ENCODE measurements around the gene MAJIN. TPM values are rescaled to one million over a fixed set of nuclear protein-coding genes. Genes with fewer than 3 reads are reported as not detected.

Gene MAJIN
- total RNA-seq, 1 donor from 2014 or later = not detected

GRCh38 chr11:64963072-64963631, 8.8 kb downstream of the MAJIN start:
- Histone ChIP-seq H3K27me3 (ENCODE audit: control insufficient read depth in 3 of 3, insufficient read depth in 3 of 3, low read length in 3 of 3) (no peaks in the 10 kb centered on the region), H3K36me3 (ENCODE audit: control insufficient read depth in 3 of 3, insufficient read depth in 3 of 3, low read length in 3 of 3) (no peaks in the 10 kb centered on the region), H3K4me3 (ENCODE audit: low read length in 3 of 3) (no peak overlapping the region), H3K27ac (ENCODE audit: low read depth, low read length) (no peak overlapping the region), H3K9me3 (ENCODE audit: control insufficient read depth in 3 of 3, low read length in 3 of 3) (no peaks in the 10 kb centered on the region), H3K9ac (ENCODE audit: low read depth in 1 of 3, low read length in 3 of 3) (no peak overlapping the region), H3K4me1 (ENCODE audit: control insufficient read depth in 3 of 3, insufficient read depth in 3 of 3, low read length in 3 of 3) (no peaks in the 10 kb centered on the region)

GRCh38 chr11:64960719-64961118, 11.2 kb downstream of the MAJIN start:
- no peaks in the 10 kb centered on the region for H3K27me3 ChIP-seq (ENCODE audit: control insufficient read depth in 3 of 3, insufficient read depth in 3 of 3, low read length in 3 of 3)
- no peak overlapping the region for H3K4me3 ChIP-seq (ENCODE audit: low read length in 3 of 3)
- H3K36me3 ChIP-seq (ENCODE audit: control insufficient read depth in 3 of 3, insufficient read depth in 3 of 3, low read length in 3 of 3) = no peaks in the 10 kb centered on the region
- no peak overlapping the region for H3K27ac ChIP-seq (ENCODE audit: low read depth, low read length)
- H3K4me1 ChIP-seq (ENCODE audit: control insufficient read depth in 3 of 3, insufficient read depth in 3 of 3, low read length in 3 of 3) = no peaks in the 10 kb centered on the region
- H3K9ac ChIP-seq (ENCODE audit: low read depth in 1 of 3, low read length in 3 of 3) = no peak overlapping the region
- H3K9me3 ChIP-seq (ENCODE audit: control insufficient read depth in 3 of 3, low read length in 3 of 3) = no peaks in the 10 kb centered on the region

- H3K9me3 ChIP-seq (ENCODE audit: control insufficient read depth in 3 of 3, low read length in 3 of 3) = no peaks in the 10 kb centered on the region
- no peak overlapping the region for H3K27ac ChIP-seq (ENCODE audit: low read depth, low read length)
- no peak overlapping the region for H3K4me3 ChIP-seq (ENCODE audit: low read length in 3 of 3)
- H3K4me1 ChIP-seq (ENCODE audit: control insufficient read depth in 3 of 3, insufficient read depth in 3 of 3, low read length in 3 of 3) = no peaks in the 10 kb centered on the region
- H3K36me3 ChIP-seq (ENCODE audit: control insufficient read depth in 3 of 3, insufficient read depth in 3 of 3, low read length in 3 of 3) = no peaks in the 10 kb centered on the region
- no peak overlapping the region for H3K9ac ChIP-seq (ENCODE audit: low read depth in 1 of 3, low read length in 3 of 3)
- no peaks in the 10 kb centered on the region for H3K27me3 ChIP-seq (ENCODE audit: control insufficient read depth in 3 of 3, insufficient read depth in 3 of 3, low read length in 3 of 3)
These were observed 12.4 kb downstream of the MAJIN start for GRCh38 chr11:64959498-64959897.

- Histone ChIP-seq H3K9ac (ENCODE audit: low read depth in 1 of 3, low read length in 3 of 3) (no peak overlapping the region), H3K36me3 (ENCODE audit: control insufficient read depth in 3 of 3, insufficient read depth in 3 of 3, low read length in 3 of 3) (no peaks in the 10 kb centered on the region), H3K9me3 (ENCODE audit: control insufficient read depth in 3 of 3, low read length in 3 of 3) (no peaks in the 10 kb centered on the region), H3K27me3 (ENCODE audit: control insufficient read depth in 3 of 3, insufficient read depth in 3 of 3, low read length in 3 of 3) (peaks cover 0 to 4% (median 0%) of the 10 kb centered on the region in 3 donors), H3K4me3 (ENCODE audit: low read length in 3 of 3) (no peak overlapping the region), H3K4me1 (ENCODE audit: control insufficient read depth in 3 of 3, insufficient read depth in 3 of 3, low read length in 3 of 3) (no peaks in the 10 kb centered on the region), H3K27ac (ENCODE audit: low read depth, low read length) (no peak overlapping the region)
These were observed 17.7 kb downstream of the MAJIN start for GRCh38 chr11:64954201-64954600.

GRCh38 chr11:64951529-64951928, 20.4 kb downstream of the MAJIN start:
- no peak overlapping the region for H3K9ac ChIP-seq (ENCODE audit: low read depth in 1 of 3, low read length in 3 of 3)

GRCh38 chr11:64947208-64947814, 24.6 kb downstream of the MAJIN start:
- Histone ChIP-seq H3K9ac (ENCODE audit: low read depth in 1 of 3, low read length in 3 of 3) (no peak overlapping the region), H3K36me3 (ENCODE audit: control insufficient read depth in 3 of 3, insufficient read depth in 3 of 3, low read length in 3 of 3) (no peaks in the 10 kb centered on the region), H3K27me3 (ENCODE audit: control insufficient read depth in 3 of 3, insufficient read depth in 3 of 3, low read length in 3 of 3) (no peaks in the 10 kb centered on the region), H3K27ac (ENCODE audit: low read depth, low read length) (no peak overlapping the region), H3K9me3 (ENCODE audit: control insufficient read depth in 3 of 3, low read length in 3 of 3) (no peaks in the 10 kb centered on the region), H3K4me1 (ENCODE audit: control insufficient read depth in 3 of 3, insufficient read depth in 3 of 3, low read length in 3 of 3) (no peaks in the 10 kb centered on the region), H3K4me3 (ENCODE audit: low read length in 3 of 3) (no peak overlapping the region)

More at GRCh38 chr11:64951529-64951928, 20.4 kb downstream of the MAJIN start:
- H3K4me3 ChIP-seq (ENCODE audit: low read length in 3 of 3) = no peak overlapping the region
- peaks cover 0 to 4% (median 0%) of the 10 kb centered on the region in 3 donors for H3K27me3 ChIP-seq (ENCODE audit: control insufficient read depth in 3 of 3, insufficient read depth in 3 of 3, low read length in 3 of 3)
- no peaks in the 10 kb centered on the region for H3K36me3 ChIP-seq (ENCODE audit: control insufficient read depth in 3 of 3, insufficient read depth in 3 of 3, low read length in 3 of 3)
- no peaks in the 10 kb centered on the region for H3K9me3 ChIP-seq (ENCODE audit: control insufficient read depth in 3 of 3, low read length in 3 of 3)
- no peak overlapping the region for H3K27ac ChIP-seq (ENCODE audit: low read depth, low read length)
- H3K4me1 ChIP-seq (ENCODE audit: control insufficient read depth in 3 of 3, insufficient read depth in 3 of 3, low read length in 3 of 3) = no peaks in the 10 kb centered on the region

- Histone ChIP-seq H3K27me3 (ENCODE audit: control insufficient read depth in 3 of 3, insufficient read depth in 3 of 3, low read length in 3 of 3) (no peaks in the 10 kb centered on the region), H3K4me1 (ENCODE audit: control insufficient read depth in 3 of 3, insufficient read depth in 3 of 3, low read length in 3 of 3) (no peaks in the 10 kb centered on the region), H3K4me3 (ENCODE audit: low read length in 3 of 3) (no peak overlapping the region), H3K9me3 (ENCODE audit: control insufficient read depth in 3 of 3, low read length in 3 of 3) (no peaks in the 10 kb centered on the region), H3K9ac (ENCODE audit: low read depth in 1 of 3, low read length in 3 of 3) (no peak overlapping the region), H3K36me3 (ENCODE audit: control insufficient read depth in 3 of 3, insufficient read depth in 3 of 3, low read length in 3 of 3) (peaks cover 26 to 32% (median 29%) of the 10 kb centered on the region in 3 donors), H3K27ac (ENCODE audit: low read depth, low read length) (no peak overlapping the region)
These were observed 35.4 kb downstream of the MAJIN start for GRCh38 chr11:64936539-64936938.

- Histone ChIP-seq H3K4me1 (ENCODE audit: control insufficient read depth in 3 of 3, insufficient read depth in 3 of 3, low read length in 3 of 3) (no peaks in the 10 kb centered on the region), H3K9me3 (ENCODE audit: control insufficient read depth in 3 of 3, low read length in 3 of 3) (no peaks in the 10 kb centered on the region), H3K36me3 (ENCODE audit: control insufficient read depth in 3 of 3, insufficient read depth in 3 of 3, low read length in 3 of 3) (peaks cover 36 to 43% (median 39%) of the 10 kb centered on the region in 3 donors), H3K27me3 (ENCODE audit: control insufficient read depth in 3 of 3, insufficient read depth in 3 of 3, low read length in 3 of 3) (no peaks in the 10 kb centered on the region), H3K9ac (ENCODE audit: low read depth in 1 of 3, low read length in 3 of 3) (peak within 1 kb of the TSS in 1 of 3 donors; percentile 33), H3K27ac (ENCODE audit: low read depth, low read length) (no peak within 1 kb of the TSS), H3K4me3 (ENCODE audit: low read length in 3 of 3) (no peak within 1 kb of the TSS)
These were observed 36.4 kb downstream of the MAJIN start, which contains the start of gene GPHA2 for GRCh38 chr11:64935359-64936081. Gene GPHA2 (minus strand): TSS chr11:64935893. CDS start chr11:64935460, 433 bp downstream.

GRCh38 chr11:64934682-64935358, 37.1 kb downstream of the MAJIN start:
- H3K9me3 ChIP-seq (ENCODE audit: control insufficient read depth in 3 of 3, low read length in 3 of 3) = no peaks in the 10 kb centered on the region
- H3K27me3 ChIP-seq (ENCODE audit: control insufficient read depth in 3 of 3, insufficient read depth in 3 of 3, low read length in 3 of 3) = no peaks in the 10 kb centered on the region
- no peak overlapping the region for H3K27ac ChIP-seq (ENCODE audit: low read depth, low read length)
- no peak overlapping the region for H3K4me3 ChIP-seq (ENCODE audit: low read length in 3 of 3)
- H3K4me1 ChIP-seq (ENCODE audit: control insufficient read depth in 3 of 3, insufficient read depth in 3 of 3, low read length in 3 of 3) = no peaks in the 10 kb centered on the region
- peaks cover 43 to 49% (median 46%) of the 10 kb centered on the region in 3 donors for H3K36me3 ChIP-seq (ENCODE audit: control insufficient read depth in 3 of 3, insufficient read depth in 3 of 3, low read length in 3 of 3)
- no peak overlapping the region for H3K9ac ChIP-seq (ENCODE audit: low read depth in 1 of 3, low read length in 3 of 3)
